ENCODE data around the gene C19orf67.

C19orf67 gene

GRCh38 chr19:14102756-14103155 lies 17.2 kb upstream of the C19orf67 start:
- no peak overlapping the region for H3K4me3 ChIP-seq (replicated peaks; ENCODE audit: insufficient read depth, low read length)
- TF ChIP-seq, protein P1, sequence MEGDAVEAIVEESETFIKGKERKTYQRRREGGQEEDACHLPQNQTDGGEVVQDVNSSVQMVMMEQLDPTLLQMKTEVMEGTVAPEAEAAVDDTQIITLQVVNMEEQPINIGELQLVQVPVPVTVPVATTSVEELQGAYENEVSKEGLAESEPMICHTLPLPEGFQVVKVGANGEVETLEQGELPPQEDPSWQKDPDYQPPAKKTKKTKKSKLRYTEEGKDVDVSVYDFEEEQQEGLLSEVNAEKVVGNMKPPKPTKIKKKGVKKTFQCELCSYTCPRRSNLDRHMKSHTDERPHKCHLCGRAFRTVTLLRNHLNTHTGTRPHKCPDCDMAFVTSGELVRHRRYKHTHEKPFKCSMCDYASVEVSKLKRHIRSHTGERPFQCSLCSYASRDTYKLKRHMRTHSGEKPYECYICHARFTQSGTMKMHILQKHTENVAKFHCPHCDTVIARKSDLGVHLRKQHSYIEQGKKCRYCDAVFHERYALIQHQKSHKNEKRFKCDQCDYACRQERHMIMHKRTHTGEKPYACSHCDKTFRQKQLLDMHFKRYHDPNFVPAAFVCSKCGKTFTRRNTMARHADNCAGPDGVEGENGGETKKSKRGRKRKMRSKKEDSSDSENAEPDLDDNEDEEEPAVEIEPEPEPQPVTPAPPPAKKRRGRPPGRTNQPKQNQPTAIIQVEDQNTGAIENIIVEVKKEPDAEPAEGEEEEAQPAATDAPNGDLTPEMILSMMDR (IDR thresholded peaks at IDR 0.05; ENCODE audit: insufficient read depth, low read length): no peak
- TF ChIP-seq POLR2AphosphoS5 (IDR thresholded peaks at IDR 0.05; ENCODE audit: low read depth) (no peak), GABPA (IDR thresholded peaks at IDR 0.05; ENCODE audit: low read depth) (no peak), SPI1 (IDR thresholded peaks at IDR 0.05; ENCODE audit: borderline replicate concordance, low read depth) (no peak)
- TF ChIP-seq, protein P2, sequence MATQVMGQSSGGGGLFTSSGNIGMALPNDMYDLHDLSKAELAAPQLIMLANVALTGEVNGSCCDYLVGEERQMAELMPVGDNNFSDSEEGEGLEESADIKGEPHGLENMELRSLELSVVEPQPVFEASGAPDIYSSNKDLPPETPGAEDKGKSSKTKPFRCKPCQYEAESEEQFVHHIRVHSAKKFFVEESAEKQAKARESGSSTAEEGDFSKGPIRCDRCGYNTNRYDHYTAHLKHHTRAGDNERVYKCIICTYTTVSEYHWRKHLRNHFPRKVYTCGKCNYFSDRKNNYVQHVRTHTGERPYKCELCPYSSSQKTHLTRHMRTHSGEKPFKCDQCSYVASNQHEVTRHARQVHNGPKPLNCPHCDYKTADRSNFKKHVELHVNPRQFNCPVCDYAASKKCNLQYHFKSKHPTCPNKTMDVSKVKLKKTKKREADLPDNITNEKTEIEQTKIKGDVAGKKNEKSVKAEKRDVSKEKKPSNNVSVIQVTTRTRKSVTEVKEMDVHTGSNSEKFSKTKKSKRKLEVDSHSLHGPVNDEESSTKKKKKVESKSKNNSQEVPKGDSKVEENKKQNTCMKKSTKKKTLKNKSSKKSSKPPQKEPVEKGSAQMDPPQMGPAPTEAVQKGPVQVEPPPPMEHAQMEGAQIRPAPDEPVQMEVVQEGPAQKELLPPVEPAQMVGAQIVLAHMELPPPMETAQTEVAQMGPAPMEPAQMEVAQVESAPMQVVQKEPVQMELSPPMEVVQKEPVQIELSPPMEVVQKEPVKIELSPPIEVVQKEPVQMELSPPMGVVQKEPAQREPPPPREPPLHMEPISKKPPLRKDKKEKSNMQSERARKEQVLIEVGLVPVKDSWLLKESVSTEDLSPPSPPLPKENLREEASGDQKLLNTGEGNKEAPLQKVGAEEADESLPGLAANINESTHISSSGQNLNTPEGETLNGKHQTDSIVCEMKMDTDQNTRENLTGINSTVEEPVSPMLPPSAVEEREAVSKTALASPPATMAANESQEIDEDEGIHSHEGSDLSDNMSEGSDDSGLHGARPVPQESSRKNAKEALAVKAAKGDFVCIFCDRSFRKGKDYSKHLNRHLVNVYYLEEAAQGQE (IDR thresholded peaks at IDR 0.05; ENCODE audit: insufficient replicate concordance, low read depth): no peak
- H3K27me3 ChIP-seq (ENCODE audit: insufficient read depth, poor library complexity, severe bottlenecking): no peaks in the 10 kb centered on the region
- H3K27ac ChIP-seq (replicated peaks): no peak overlapping the region
- no peak for DNase-seq (ENCODE audit: low read depth in 1 of 2, low spot score in 1 of 2)

DNA sequence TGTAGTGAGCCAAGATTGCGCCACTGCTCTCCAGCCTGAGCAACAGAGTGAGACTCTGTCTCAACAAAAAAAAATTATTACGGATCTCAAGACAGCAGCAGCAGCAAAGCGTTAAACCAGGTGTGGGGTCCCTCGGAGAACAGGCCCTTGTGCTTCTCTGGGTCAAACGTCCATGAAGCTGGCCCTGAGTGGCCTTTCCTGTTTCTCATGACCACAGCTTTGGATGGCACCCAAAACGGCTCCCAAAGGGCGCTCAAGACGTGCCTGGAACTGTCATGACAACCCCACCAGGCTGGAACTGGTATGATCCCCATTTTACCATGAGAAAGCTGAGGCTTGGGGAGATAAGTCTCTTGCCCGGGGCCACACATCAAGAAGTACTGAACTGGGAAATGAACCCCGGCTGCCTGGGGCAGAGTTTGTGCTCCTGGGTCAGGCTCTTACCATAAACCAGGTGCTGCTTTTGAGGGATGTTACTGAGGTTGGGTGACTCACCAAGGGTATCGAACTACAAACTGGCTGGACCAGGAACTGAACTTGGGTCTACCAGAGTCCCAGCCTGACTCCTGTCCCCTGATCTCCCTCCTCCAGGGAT lies 16.6 kb upstream of the C19orf67 start:
- Histone ChIP-seq H3K27me3 (ENCODE audit: insufficient read depth, poor library complexity, severe bottlenecking) (no peaks in the 10 kb centered on the region), H3K27ac (replicated peaks) (no peak overlapping the region), H3K4me3 (replicated peaks; ENCODE audit: insufficient read depth, low read length) (no peak overlapping the region)
- TF ChIP-seq, protein P1 (IDR thresholded peaks at IDR 0.05; ENCODE audit: insufficient read depth, low read length): no peak
- no peak for TF ChIP-seq SPI1 (IDR thresholded peaks at IDR 0.05; ENCODE audit: borderline replicate concordance, low read depth)
- DNase-seq (ENCODE audit: low read depth in 1 of 2, low spot score in 1 of 2): no peak

- no peak overlapping the region for H3K4me3 ChIP-seq (replicated peaks; ENCODE audit: insufficient read depth, low read length)
- no peak overlapping the region for H3K27ac ChIP-seq (replicated peaks)
- TF ChIP-seq, protein P1 (IDR thresholded peaks at IDR 0.05; ENCODE audit: insufficient read depth, low read length): no peak
- TF ChIP-seq, protein P2 (IDR thresholded peaks at IDR 0.05; ENCODE audit: insufficient replicate concordance, low read depth): no peak
- TF ChIP-seq GABPA (IDR thresholded peaks at IDR 0.05; ENCODE audit: low read depth) (no peak), SPI1 (IDR thresholded peaks at IDR 0.05; ENCODE audit: borderline replicate concordance, low read depth) (no peak), POLR2AphosphoS5 (IDR thresholded peaks at IDR 0.05; ENCODE audit: low read depth) (no peak)
- H3K27me3 ChIP-seq (ENCODE audit: insufficient read depth, poor library complexity, severe bottlenecking): no peaks in the 10 kb centered on the region
- no peak for DNase-seq (ENCODE audit: low read depth in 1 of 2, low spot score in 1 of 2)
These were observed 15.5 kb upstream of the C19orf67 start for GRCh38 chr19:14101003-14101545.
